H1 (cell line): ENCODE data around the gene PAIP2. TPM values are rescaled to one million over a fixed set of nuclear protein-coding genes. Genes with fewer than 3 reads are reported as not detected.

Experiments used
- CTCF ChIA-PET: fragments of 300-600 bp; sonication (Branson Sonifier 250); formaldehyde crosslinking; loops from one replicate; lab custom pipeline; 2021; ENCODE audit not compliant: partially characterized antibody; lab: Charles Lee
- POLR2A ChIA-PET: fragments of 300-600 bp; sonication (Branson Sonifier 250); formaldehyde crosslinking; loops from one replicate; lab custom pipeline; 2021; ENCODE audit warnings: inconsistent platforms; ENCODE audit not compliant: partially characterized antibody; lab: Charles Lee
- DNase-seq, 2 experiments: peaks; one replicate each; pipeline versions ENCODE4 v3.0.0 to v3.0.0-alpha.2; 2010 to 2022; ENCODE audit warnings: low spot score in 2 of 2, low read depth in 1 of 2, mixed read lengths in 1 of 2
- FAIRE-seq: peaks from 2 replicates; lab custom pipeline; 2011; peaks lifted over from hg19 to GRCh38; lab: Jason Lieb, UNC
- H2AFZ ChIP-seq: 2 replicates; pipeline ENCODE4 v1.8.1; 2012; ENCODE audit warnings: low read length, inconsistent platforms
- H2AK5ac ChIP-seq: 2 replicates; pipeline ENCODE4 v1.6.1; 2013; ENCODE audit warnings: low read depth, low read length
- H2BK120ac ChIP-seq: replicated peaks from 2 replicates; pipeline ENCODE3; 2013; ENCODE audit warnings: low read depth, low read length, inconsistent platforms
- H2BK12ac ChIP-seq: 2 replicates; pipeline ENCODE4 v1.6.1; 2013; ENCODE audit warnings: low read depth, low read length
- H2BK15ac ChIP-seq: 2 replicates; pipeline ENCODE4 v1.6.1; 2013; ENCODE audit warnings: low read length
- H2BK20ac ChIP-seq: 2 replicates; pipeline ENCODE4 v1.6.1; 2013; ENCODE audit warnings: low read length
- H2BK5ac ChIP-seq: 2 replicates; pipeline ENCODE4 v1.6.1; 2013; ENCODE audit warnings: low read depth, low read length
- H3K14ac ChIP-seq: 2 replicates; pipeline ENCODE4 v1.6.1; 2013; ENCODE audit warnings: inconsistent platforms; ENCODE audit not compliant: insufficient read length
- H3K18ac ChIP-seq: 2 replicates; pipeline ENCODE4 v1.6.1; 2013; ENCODE audit warnings: low read length; ENCODE audit errors: extremely low read depth
- H3K23ac ChIP-seq: 2 replicates; pipeline ENCODE4 v1.6.1; 2013; ENCODE audit warnings: inconsistent platforms; ENCODE audit not compliant: insufficient read length
- H3K23me2 ChIP-seq: 2 replicates; pipeline ENCODE4 v1.6.1; 2013; ENCODE audit warnings: low read depth, low read length
- H3K27ac ChIP-seq: 2 replicates; pipeline ENCODE4 v1.6.1; 2011; ENCODE audit warnings: low read depth, low read length, inconsistent platforms
- H3K27me3 ChIP-seq, 4 experiments: replicated peaks in 1 of 4; 1 replicate in 1 of 4; 2 replicates in 3 of 4; pipeline versions ENCODE4 v1.6.1 to v1.8.1; 2011 to 2013; ENCODE audit warnings: low read length in 3 of 4, mild to moderate bottlenecking in 3 of 4, inconsistent platforms in 2 of 4, mixed read lengths in 2 of 4, moderate library complexity in 1 of 4; ENCODE audit not compliant: control insufficient read depth in 3 of 4, insufficient read depth in 3 of 4; ENCODE audit errors: extremely low read depth in 1 of 4
- H3K36me3 ChIP-seq, 4 experiments: 2 replicates each; pipeline versions ENCODE4 v1.6.1 to v1.8.1; 2011 to 2013; ENCODE audit warnings: mild to moderate bottlenecking in 4 of 4, low read length in 3 of 4, moderate library complexity in 2 of 4, control low read depth in 1 of 4, inconsistent platforms in 1 of 4; ENCODE audit not compliant: insufficient read depth in 4 of 4, control insufficient read depth in 2 of 4
- H3K4ac ChIP-seq: replicated peaks from 2 replicates; pipeline ENCODE3; 2013; ENCODE audit warnings: low read length, low read depth, mixed read lengths, inconsistent platforms; ENCODE audit not compliant: insufficient read length
- H3K4me1 ChIP-seq, 4 experiments: replicated peaks in 1 of 4; 1 replicate in 1 of 4; 2 replicates in 3 of 4; pipeline versions ENCODE4 v1.6.1 to v1.8.1; 2011 to 2013; ENCODE audit warnings: low read length in 3 of 4, inconsistent platforms in 2 of 4, mixed read lengths in 1 of 4; ENCODE audit not compliant: insufficient read depth in 4 of 4, control insufficient read depth in 3 of 4
- H3K4me2 ChIP-seq, 2 experiments: 2 replicates each; pipeline versions ENCODE4 v1.6.1 to v1.8.1; 2011 to 2013; ENCODE audit warnings: low read depth in 2 of 2, low read length in 2 of 2, control low read depth in 1 of 2, inconsistent platforms in 1 of 2, mild to moderate bottlenecking in 1 of 2; ENCODE audit not compliant: insufficient read depth in 1 of 2
- H3K4me3 ChIP-seq, 4 experiments: fragments of 200-600, 300-600 bp in 1 of 4; sonication (generic), shearing (Covaris generic), sonication (Bioruptor Twin) in 1 of 4; 2 replicates each; pipeline versions ENCODE4 v1.5.1 to v1.8.1; 2011 to 2016; ENCODE audit warnings: low read length in 4 of 4, low read depth in 3 of 4, control low read depth in 2 of 4, inconsistent platforms in 2 of 4, mild to moderate bottlenecking in 2 of 4, mixed read lengths in 1 of 4, moderate library complexity in 1 of 4; ENCODE audit not compliant: insufficient read depth in 2 of 4; ENCODE audit errors: extremely low read depth in 1 of 4
- H3K56ac ChIP-seq: replicated peaks from 2 replicates; pipeline ENCODE3; 2013; ENCODE audit warnings: low read depth, mild to moderate bottlenecking, mixed read lengths, low read length, inconsistent platforms; ENCODE audit not compliant: insufficient read length
- H3K79me1 ChIP-seq: 2 replicates; pipeline ENCODE4 v1.6.1; 2013; ENCODE audit warnings: low read depth, low read length, control low read depth
- H3K79me2 ChIP-seq, 2 experiments: 2 replicates each; pipeline versions ENCODE4 v1.6.1 to v1.8.1; 2012 to 2013; ENCODE audit warnings: low read length in 2 of 2, mild to moderate bottlenecking in 2 of 2, inconsistent platforms in 1 of 2; ENCODE audit not compliant: insufficient read depth in 2 of 2, control insufficient read depth in 1 of 2
- H3K9ac ChIP-seq, 4 experiments: replicated peaks in 1 of 4; 1 replicate in 1 of 4; 2 replicates in 3 of 4; pipeline versions ENCODE4 v1.6.1 to v1.8.1; 2011 to 2013; ENCODE audit warnings: low read depth in 3 of 4, low read length in 3 of 4, control low read depth in 2 of 4, mild to moderate bottlenecking in 2 of 4, moderate library complexity in 2 of 4, inconsistent platforms in 1 of 4; ENCODE audit errors: extremely low read depth in 1 of 4
- H3K9me3 ChIP-seq, 2 experiments: 2 replicates each; pipeline versions ENCODE4 v1.6.1 to v1.8.1; 2012 to 2013; ENCODE audit warnings: mild to moderate bottlenecking in 2 of 2, moderate library complexity in 2 of 2, control low read depth in 1 of 2, inconsistent platforms in 1 of 2, low read depth in 1 of 2, low read length in 1 of 2, mixed read lengths in 1 of 2; ENCODE audit not compliant: insufficient read depth in 2 of 2
- H4K20me1 ChIP-seq, 2 experiments: replicated peaks in 1 of 2; 2 replicates each; pipeline versions ENCODE3 to v1.8.1; 2011 to 2013; ENCODE audit warnings: inconsistent platforms in 2 of 2, low read length in 2 of 2, mild to moderate bottlenecking in 1 of 2; ENCODE audit not compliant: insufficient read depth in 2 of 2, control insufficient read depth in 1 of 2
- H4K5ac ChIP-seq: 2 replicates; pipeline ENCODE4 v1.6.1; 2013; ENCODE audit warnings: low read length, low read depth, mixed read lengths, inconsistent platforms; ENCODE audit not compliant: insufficient read length
- H4K8ac ChIP-seq: 2 replicates; pipeline ENCODE4 v1.8.0; 2013; ENCODE audit warnings: mild to moderate bottlenecking, moderate library complexity, low read length, inconsistent platforms; ENCODE audit not compliant: insufficient read depth; ENCODE audit errors: extremely low read depth
- H4K91ac ChIP-seq: replicated peaks from 2 replicates; pipeline ENCODE3; 2013; ENCODE audit warnings: low read length, mixed read lengths, inconsistent platforms; ENCODE audit not compliant: insufficient read length
- ATF3 ChIP-seq: IDR thresholded peaks from 2 replicates; pipeline ENCODE4 v1.6.1; 2011; ENCODE audit warnings: low read depth, mild to moderate bottlenecking, low read length; ENCODE audit not compliant: insufficient read depth
- BACH1 ChIP-seq: IDR thresholded peaks from 2 replicates; pipeline ENCODE4 v1.6.1; 2012; ENCODE audit warnings: low read length, improper control_type of control experiment
- CTCF ChIP-seq, 3 experiments: IDR thresholded peaks; 1 replicate in 2 of 3; 2 replicates in 1 of 3; pipeline versions ENCODE4 v1.5.1 to v1.6.1; 2011; ENCODE audit warnings: low read length in 3 of 3, mild to moderate bottlenecking in 3 of 3, inconsistent platforms in 2 of 3, low read depth in 1 of 3, moderate library complexity in 1 of 3; ENCODE audit not compliant: insufficient read depth in 1 of 3; ENCODE audit errors: control extremely low read depth in 1 of 3
- HDAC6 ChIP-seq: IDR thresholded peaks from one replicate; pipeline ENCODE4 v1.7.1; 2012; ENCODE audit warnings: low read depth, mild to moderate bottlenecking, inconsistent platforms, low read length, moderate library complexity
- KDM5A ChIP-seq: fragments of 200-600 bp; IDR thresholded peaks from 2 replicates; pipeline ENCODE4 v1.7.1; 2012; ENCODE audit warnings: mild to moderate bottlenecking, low read length, inconsistent platforms, mixed read lengths
- POLR2AphosphoS5 ChIP-seq: IDR thresholded peaks from 2 replicates; pipeline ENCODE4 v1.6.1; 2011; ENCODE audit warnings: low read depth, low read length
- RAD21 ChIP-seq, 2 experiments: IDR thresholded peaks in 1 of 2; conservative IDR thresholded peaks in 1 of 2; 2 replicates each; pipeline ENCODE4 v1.6.1; 2011; ENCODE audit warnings: low read depth in 2 of 2, low read length in 2 of 2, improper control_type of control experiment in 1 of 2, inconsistent platforms in 1 of 2, mild to moderate bottlenecking in 1 of 2, moderate library complexity in 1 of 2
- RFX5 ChIP-seq: IDR thresholded peaks from 2 replicates; pipeline ENCODE4 v1.6.1; 2011; ENCODE audit warnings: low read depth, low read length, improper control_type of control experiment, borderline replicate concordance
- ZNF274 ChIP-seq: IDR thresholded peaks from 2 replicates; pipeline ENCODE4 v1.7.0; 2012; ENCODE audit warnings: low read length, borderline replicate concordance; ENCODE audit errors: extremely low read depth
- WGBS, 2 experiments: shearing (Covaris generic) in 1 of 2; methylation state at CpG; one replicate each; pipeline versions ENCODE4 v1.1.6 to v1.1.7; 2013 to 2015; ENCODE audit warnings: low lambda C conversion rate in 2 of 2, mixed read lengths in 2 of 2, inconsistent platforms in 1 of 2, low coverage in 1 of 2, missing lambda C conversion rate in 1 of 2; ENCODE audit not compliant: insufficient replicate concordance in 2 of 2, insufficient coverage in 1 of 2, insufficient read length in 1 of 2; ENCODE audit errors: extremely low coverage in 1 of 2, missing lambda C conversion rate in 1 of 2; 5-methylcytosine and 5-hydroxymethylcytosine counted together
- polyA plus RNA-seq, 7 experiments: library from polyadenylated mRNA; depleted of rRNA in 3 of 7; stranded (reverse) in 5 of 7; unstranded in 2 of 7; fragments of >200 nt in 5 of 7; fragments of 200-250 nt in 2 of 7; gene quantifications; 1 replicate in 5 of 7; 2 replicates in 1 of 7; 4 replicates in 1 of 7; pipeline versions ENCODE4 v1.2.1 to v1.2.3, GENCODE V29; 2011 to 2013; ENCODE audit warnings: missing spikeins in 2 of 7, mixed read lengths in 2 of 7
- total RNA-seq: library from RNA; stranded (reverse); fragmentation: NEBNext Ultra II Directional; extraction: Animal tissue kit (Norgen Biotek cat#: 25700); gene quantifications from 2 replicates; pipeline ENCODE4 v1.2.1, GENCODE V29; 2021

The PAIP2 gene
- total and polyA plus RNA-seq, 2 of the 8 experiments (the other 6 are each of a cell fraction or from before 2014, with no cell fraction given): 87.6 to 162 TPM

DNA sequence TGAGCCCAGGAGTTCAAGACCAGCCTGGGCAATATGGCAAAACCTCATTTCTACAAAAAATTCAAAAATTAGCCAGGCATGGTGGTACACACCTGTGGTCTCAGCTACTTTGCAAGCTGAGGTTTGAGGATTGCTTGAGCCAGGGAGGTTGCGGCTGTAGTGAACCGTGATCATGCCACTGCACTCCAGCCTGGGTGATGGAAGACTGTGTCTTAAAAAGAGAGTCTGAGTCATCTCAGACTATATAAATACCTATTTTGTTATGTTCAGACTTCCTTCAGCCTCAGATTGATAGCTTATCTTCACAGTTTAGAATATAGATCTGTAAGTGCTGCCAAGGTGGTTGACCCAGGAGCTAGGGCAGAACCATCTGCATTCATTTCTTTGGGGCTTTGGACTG lies 1.6 kb upstream of the PAIP2 start:
- Histone ChIP-seq H3K27ac (no peak overlapping the region), H2AK5ac (no peak overlapping the region), H2BK20ac (no peak overlapping the region), H3K18ac (no peak overlapping the region), H2BK5ac (no peak overlapping the region), H3K79me2 (peaks cover 25 to 28% of the 10 kb centered on the region in 2 experiments), H3K79me1 (peaks cover 4% of the 10 kb centered on the region), H3K4me2 (no peak overlapping the region), H4K8ac (no peak overlapping the region), H2BK15ac (no peak overlapping the region), H4K20me1 (peaks cover 16 to 17% of the 10 kb centered on the region in 2 experiments), H3K9me3 (no peaks in the 10 kb centered on the region), H3K14ac (no peak overlapping the region), H4K5ac (no peak overlapping the region), H3K27me3 (no peaks in the 10 kb centered on the region), H4K91ac (no peak overlapping the region), H2AFZ (no peak overlapping the region)
- ChIA-PET CTCF (interaction anchor here (0.9 to 1.6 kb wide), 3 partner anchors 17 to 63 kb away, joined by 3 to 4 read pairs (median 3); no protein-coding TSS in a partner anchor), POLR2A (interaction anchor here (0.7 to 5.4 kb wide), 5 partner anchors 8 to 46 kb away, joined by 4 to 111 read pairs (median 16); partner anchors contain the start of gene MATR3)
- WGBS, 2 experiments: 97% methylated on average over 2 of the region's 2 CpGs; no CpG with 5 or more reads in 1 of the 2 experiments
- TF ChIP-seq ATF3: no peak
- TF ChIP-seq KDM5A: no peak
- TF ChIP-seq ZNF274: no peak
- TF ChIP-seq HDAC6: no peak
- TF ChIP-seq CTCF (IDR thresholded peaks at IDR 0.05; ENCODE audit: control extremely low read depth in 1 of 3, insufficient read depth in 1 of 3, low read depth in 1 of 3, low read length in 3 of 3): no peak
- no peak for TF ChIP-seq RFX5
- no peak for TF ChIP-seq RAD21 (IDR thresholded peaks at IDR 0.05 in 1 of 2, conservative IDR thresholded peaks at IDR 0.05 in 1 of 2; ENCODE audit: low read depth in 2 of 2, low read length in 2 of 2)
- no peak for TF ChIP-seq BACH1
- TF ChIP-seq POLR2AphosphoS5: no peak
- TF ChIP-seq, all 59 proteins: peak for 0
- Histone ChIP-seq H3K4me1 (peaks cover 0 to 7% (median under 1%) of the 10 kb centered on the region in 4 experiments; a peak in 4 of 7 replicates), H3K4ac (no peak overlapping the region), H2BK120ac (no peak overlapping the region), H3K23ac (no peak overlapping the region), H3K36me3 (peaks cover 0 to 10% (median 0%) of the 10 kb centered on the region in 4 experiments; a peak in 3 of 8 replicates), H3K4me3 (no peak overlapping the region), H3K56ac (no peak overlapping the region), H2BK12ac (no peak overlapping the region), H3K9ac (no peak overlapping the region), H3K23me2 (peaks cover 7% of the 10 kb centered on the region; the same call in 1 of the 2 replicates)
- FAIRE-seq (no peak), DNase-seq (no peak)
